GM18907 (cell line): ENCODE measurements around the gene RUFY1.
"Not testable (repeated sequence)": the region's sequence is repeated elsewhere in the genome, so short reads cannot be mapped to it uniquely, and the experiment has no call there.

Experiments used
- ATAC-seq: cut with Tn5 transposase; IDR thresholded peaks from one replicate; pipeline ENCODE4 v1.9.1; 2021; ENCODE audit warnings: mild to moderate bottlenecking, moderate library complexity; ENCODE audit not compliant: unreplicated experiment

Gene RUFY1

DNA sequence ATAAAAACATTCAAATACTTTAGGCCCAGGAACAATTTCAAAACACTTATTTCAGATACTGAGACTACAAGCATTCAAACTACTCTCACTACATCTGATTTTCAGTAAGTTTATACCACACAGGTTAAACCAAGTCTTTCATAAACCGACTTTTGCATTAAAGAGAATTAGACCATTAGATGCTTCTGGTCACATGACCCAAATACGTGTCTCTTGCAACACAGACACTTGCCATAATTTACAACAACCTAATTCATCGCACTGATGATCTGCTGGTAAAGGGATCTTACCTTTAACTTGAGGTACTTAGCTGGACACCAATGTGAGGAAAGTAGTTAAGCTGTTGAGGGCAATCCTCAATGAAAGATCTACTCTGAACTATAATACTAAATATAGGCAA, 69.9 kb downstream of the RUFY1 start:
- ATAC-seq, result no peak

DNA sequence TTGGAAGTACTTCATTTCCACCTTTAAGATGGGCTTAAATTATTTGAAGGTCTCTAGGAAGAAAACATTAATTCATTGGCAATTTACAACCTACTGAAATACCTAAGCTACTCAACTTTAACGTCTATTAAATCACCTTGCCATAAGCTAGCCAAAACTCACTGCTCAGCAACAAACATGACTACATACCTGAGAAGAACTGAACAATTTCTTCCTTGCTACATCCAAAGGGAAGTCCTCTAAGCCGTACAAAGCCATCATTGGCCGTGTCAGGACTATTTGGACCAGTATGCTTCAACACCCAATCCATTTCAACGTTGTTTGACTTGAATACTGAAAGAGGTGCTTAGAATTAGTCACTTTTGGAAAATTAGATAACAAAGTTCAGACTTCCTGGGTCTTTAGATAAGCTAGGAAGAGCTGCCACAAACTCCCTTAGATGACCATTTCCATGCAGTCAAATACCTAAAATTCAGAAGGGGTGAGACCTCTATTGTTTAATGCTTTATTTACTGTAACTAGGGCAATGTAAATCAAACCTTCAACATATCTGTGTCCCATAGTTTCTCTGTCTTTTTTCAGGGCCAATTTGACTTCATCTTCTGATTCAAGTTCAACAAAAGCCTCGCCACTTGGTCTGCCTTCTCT, 70.5 kb downstream of the RUFY1 start:
- no peak for ATAC-seq

DNA sequence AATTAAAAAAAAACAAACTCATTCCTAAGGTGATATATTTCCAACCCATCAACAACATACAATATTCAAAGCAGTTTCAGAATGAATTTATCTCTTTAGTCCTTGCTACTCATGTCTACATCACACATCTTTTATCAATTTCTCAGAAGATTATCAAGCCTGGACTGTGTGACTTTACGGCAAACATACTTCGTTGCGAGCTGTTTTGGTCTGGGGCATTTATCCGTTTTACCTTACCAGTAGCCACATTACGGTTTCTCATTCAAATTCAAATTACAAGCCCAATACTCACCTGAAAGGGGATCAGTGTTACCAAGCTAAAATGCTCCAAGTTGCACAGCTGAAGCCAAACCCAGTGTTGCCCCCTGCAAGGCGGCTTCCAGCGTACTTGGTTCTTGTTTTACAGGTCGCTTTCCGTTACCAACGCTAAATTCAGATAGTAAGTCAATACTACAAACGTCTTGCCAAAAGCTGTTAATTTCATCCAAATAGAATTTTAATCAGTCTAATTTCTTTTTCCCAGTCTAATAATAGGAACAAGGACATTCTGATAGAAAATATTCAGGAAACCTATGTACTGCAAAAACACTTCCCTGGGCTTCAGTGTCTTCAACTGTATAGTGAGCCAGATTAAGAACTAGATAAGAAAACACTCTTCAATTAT, 71.3 kb downstream of the RUFY1 start:
- no peak for ATAC-seq

DNA sequence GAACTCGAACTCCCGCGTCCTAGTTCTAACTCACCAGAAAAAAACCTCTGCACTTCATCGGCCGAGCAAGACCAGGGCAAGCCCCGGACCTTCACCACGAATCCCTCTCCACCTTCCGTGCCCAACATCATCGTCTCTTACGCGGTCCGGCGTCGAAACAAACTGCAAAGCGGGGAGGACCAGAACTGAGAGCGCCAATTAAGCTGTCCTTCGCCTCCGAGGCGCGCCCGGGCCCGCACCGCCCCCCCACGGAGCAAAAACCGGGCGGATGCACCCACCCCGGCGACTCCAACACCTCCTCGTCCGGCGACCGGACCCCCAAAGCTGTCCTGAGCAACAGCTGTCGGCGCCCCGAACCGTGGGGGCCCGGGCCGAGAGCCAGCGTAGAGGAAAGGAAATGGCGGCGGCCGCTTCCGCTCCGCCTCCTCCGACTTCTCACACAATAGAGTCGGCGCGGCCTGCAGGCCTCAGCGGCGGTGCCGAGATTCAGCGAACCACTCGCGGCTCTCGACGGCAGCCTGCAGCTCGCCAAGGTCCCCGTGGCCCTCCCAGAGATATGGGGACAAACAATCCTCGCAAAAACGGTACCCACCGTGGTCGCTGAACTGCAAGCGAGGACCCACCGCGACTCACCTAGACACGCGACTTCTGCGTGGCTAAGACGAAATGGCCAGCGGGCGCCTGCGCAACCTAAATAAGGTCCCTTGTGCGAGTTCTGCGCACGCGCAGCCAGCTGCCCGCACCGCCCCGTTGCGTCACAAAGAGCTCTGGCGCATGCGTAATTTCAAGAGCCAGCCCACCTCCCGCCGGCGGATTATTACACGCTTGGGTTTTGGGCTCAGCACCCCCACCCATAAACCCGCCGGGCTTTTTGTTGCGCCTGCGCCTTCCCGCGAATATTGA, 72.9 kb downstream of the RUFY1 start, which contains the start of gene HNRNPH1:
Gene HNRNPH1, minus strand, starts transcription at position 669 of the 903 bp plus-strand sequence. Its CDS starts 538 bp downstream, at position 131.
- ATAC-seq, result peak; percentile 75

DNA sequence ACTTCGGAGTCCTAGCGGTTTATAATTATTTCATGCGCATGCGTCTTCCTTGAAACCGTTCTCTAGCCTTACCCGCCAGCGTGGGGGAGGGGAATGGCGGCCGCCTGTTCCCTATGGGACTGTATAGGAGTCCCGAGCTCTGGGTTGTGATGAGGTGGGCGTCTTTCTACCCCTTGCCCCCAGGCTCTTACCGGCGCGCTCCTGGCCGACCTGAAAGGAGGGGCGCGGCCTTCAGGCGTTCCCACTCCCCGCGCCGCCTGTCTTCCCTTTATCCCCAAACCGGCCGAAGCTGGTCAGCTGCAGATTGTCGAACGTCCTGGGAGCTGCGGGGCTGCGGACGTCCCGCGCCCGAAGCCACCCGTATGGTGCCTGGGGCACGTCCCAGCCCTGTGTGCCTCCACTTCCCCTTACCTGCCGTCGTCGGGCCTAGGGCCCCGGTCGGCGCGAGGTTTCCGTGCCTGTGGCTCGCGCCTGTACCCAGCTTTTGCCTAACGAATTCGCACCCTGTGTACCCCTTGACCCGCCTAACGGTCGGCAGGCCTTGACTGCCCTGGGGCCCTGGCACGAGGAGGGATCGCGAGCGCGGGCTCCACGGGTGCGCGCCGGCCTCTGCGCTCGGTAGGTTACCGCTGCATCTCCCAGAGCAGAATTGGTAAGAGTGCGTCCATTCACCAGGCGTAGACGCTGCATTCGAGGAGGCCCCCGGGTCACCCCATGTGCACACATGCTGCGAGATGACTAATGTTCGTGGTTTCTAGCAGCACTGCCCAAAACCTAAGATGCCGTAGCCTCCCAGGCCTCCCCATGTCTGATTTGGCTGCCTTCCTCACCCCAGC, 73.8 kb downstream of the RUFY1 start:
- ATAC-seq, result peak; percentile 18

DNA sequence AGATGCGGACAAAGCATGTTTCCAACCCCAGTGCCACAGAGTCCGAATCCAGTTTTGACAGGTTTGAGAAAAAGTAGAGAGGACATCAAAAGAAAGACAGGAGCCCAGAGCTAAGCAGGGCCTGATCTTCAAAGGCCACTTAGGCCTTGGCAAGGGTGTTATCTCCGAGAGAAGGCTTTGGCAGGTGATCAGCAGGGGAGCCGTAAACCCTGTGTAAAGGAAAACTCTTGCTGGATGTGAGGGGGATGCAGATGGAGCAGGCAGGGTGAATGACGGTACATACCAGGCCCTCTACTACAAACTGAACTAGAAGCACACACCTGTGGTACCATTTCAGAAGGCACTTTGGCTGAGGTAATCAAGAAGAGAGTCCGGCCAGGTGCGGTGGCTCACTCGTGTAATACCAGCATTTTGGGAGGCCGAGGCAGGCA, 74.5 kb downstream of the RUFY1 start:
- ATAC-seq, result no peak

DNA sequence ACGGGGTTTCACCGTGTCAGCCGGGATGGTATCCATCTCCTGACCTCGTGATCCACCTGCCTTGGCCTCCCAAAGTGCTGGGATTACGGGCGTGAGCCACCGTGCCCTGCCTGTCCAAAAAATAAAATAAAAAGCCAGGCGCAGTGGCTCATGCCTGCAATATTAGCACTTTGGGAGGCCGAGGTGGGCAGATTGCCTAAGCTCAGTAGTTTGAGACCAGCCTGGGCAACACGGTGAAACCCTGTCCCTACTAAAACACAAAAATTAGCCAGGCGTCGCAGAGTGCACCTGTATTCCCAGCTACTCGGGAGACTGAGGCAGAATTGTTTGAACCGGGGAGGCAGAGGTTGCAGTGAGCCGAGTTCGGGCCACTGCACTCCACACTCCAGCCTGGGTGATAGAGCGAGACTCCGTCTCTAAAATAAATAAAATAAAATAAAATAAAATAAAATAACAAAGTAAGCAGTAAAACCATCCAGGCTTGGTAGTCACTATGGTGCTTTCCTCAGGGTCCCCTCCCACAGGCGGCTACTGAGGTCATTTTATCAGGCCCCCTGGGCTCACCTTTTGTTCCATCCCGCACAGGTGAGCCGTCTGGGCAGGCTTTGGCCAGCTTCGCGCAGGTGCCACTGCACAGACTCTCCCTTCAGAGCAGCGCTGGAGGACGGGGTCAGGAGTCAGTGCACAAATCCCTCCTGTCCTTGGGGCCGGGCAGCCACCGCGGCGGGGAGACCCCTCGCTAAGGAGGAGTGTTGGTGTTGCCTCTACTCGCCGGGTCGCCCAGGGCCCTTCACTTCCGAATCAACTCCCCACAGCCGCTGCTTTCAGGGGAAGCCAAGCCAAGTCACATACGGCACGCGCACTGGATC, 83.4 kb downstream of the RUFY1 start:
- peak; percentile 65 for ATAC-seq

DNA sequence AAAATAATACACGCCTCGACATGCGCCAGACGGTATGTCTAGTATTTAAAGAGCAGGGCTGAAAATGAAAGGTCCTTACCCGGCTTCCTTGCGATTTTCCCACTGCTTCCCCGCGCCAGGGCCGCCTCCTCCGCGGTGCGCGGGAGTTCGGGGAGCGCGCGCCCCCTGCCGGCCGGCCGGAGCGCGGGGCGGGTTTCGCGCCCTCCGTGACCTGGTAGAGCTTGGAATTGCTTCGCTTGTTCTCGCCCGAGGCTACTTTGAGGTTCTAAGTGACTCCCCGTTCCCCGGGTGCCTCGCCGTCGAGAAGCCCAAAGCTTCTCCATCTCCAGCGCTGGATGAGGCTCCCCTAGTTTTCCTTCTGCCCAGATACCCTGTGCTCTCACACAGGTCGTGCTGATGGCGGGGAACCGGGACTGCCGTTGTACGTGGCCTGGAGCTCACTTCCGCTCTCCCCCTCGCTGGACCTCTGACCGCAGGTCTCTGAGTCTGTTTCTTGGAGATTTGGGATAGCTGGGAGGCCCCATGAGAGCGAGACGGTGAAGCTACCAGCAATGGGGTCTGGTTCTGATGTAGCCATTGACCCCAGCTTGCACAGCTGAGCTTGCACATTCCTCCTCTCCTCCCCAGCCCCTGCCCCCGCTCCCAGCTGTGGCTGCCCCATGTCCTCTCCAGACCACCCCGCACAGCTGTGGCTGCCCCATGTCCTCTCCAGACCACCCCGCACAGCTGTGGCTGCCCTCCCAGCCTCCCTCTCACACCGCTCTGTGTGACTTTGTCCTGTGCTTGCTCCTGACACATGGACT, 84.2 kb downstream of the RUFY1 start:
- ATAC-seq, result peak; percentile 90

DNA sequence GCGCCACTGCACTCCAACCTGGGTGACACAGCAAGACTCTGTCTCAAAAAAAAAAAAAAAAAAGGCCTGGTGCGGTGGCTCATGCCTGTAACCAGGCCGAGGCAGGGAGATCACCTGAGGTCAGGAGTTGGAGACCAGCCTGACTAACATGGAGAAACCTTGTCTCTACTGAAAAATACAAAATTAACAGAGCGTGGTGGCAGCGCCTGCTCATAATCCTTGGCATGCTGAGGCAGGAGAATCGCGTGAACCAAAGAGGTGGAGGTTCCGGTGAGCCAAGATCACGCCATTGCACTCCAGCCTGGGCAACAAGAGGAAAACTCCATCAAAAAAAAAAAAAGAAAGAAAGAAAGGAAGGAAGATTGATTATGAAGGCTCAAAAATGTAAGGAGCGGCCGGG, 88.9 kb downstream of the RUFY1 start:
- not testable (repeated sequence) for ATAC-seq

DNA sequence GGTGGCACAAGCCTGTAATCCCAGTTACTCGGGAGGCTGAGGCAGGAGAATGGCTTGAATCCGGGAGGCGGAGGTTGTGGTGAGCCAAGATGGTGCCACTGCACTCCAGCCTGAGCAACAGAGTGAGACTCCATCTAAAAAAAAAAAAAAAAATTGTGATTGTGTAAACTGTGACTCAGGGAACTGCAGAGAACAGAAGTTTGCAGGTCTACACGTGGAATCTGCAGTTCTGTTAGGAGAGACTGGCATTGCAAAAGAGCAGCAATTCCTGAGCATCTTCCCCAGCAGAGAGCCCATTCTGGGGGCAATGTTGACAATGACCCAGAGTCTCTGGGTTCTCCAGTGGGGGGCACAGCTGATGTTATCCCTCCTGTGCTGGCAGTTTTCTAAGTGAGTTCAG, 91.4 kb downstream of the RUFY1 start:
- not testable (repeated sequence) for ATAC-seq

DNA sequence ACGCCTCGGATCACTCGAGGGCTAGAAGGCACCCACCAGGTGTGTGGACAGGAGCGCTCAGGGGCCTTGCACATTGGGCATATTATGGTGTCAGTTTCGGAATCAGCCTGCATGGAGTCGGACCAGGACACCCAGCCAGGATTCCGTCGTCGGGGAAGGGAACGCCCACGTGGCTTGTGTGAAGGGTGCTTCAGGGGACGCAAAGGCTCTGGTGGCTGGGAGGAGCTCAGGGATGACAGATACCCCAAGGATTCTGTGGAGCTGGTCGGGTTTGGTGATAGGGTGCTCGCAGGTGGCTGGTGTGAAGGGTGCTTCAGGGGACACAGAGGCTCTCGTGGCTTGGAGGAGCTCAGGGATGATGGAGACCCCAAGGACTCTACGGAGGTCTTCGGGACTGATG, 92.3 kb downstream of the RUFY1 start:
- ATAC-seq, result not testable (repeated sequence)

DNA sequence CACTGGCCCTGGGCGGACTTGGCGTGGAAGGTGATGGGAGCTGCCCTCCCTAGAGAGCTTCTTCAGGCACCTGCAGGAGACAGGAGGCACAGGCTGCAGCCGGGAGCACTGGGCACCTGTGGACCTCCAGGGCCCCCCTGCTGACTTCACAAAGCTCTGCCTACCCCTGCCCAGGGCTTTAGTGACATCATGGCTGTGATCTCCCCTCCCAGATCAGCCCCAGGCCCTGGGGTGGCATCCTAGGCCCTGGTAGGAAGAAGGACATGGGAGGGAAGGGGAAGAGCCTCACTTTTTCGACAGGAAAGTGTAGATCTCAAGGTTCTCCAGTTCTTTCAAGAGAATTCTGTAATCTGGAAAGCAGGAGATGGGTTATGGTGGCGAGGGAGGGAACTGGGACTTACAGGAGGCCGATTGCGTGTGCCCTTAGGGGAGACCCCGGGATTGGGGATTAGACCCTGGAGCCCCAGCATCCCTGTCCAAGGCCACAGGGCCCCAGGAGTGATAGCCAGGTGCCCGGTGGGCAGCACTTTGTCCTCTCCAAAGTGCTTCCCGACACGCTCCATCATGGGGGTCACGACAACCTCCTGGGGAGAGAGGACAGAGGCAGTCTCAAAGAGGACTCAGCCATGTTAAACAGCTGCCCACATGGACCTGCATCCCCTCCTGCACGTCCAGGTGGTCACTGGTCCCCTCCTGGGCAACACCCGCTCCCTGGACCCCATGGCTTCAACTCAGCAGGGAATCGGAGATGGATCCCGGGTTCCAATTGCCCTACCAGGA, 93.0 kb downstream of the RUFY1 start:
- not testable (repeated sequence) for ATAC-seq

DNA sequence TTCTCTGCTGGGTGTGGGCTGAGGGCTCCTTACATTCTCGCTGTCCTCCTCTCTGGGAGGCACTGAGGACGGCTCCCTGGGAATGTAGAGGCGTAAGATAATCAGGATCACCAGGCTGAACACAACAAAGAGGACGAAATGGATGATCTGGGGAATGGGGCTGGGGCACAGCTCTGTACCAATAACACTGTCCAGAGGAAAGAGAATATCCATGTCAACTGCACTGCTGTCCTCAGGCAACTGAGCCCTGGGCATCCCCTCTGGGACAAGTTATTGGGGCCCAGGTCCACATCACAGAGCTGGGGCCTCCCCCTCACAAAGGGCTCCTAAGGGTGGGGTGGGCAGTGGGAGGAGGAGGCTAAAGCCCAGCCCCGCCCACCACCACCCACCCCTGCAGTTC, 94.4 kb downstream of the RUFY1 start:
- not testable (repeated sequence) for ATAC-seq

DNA sequence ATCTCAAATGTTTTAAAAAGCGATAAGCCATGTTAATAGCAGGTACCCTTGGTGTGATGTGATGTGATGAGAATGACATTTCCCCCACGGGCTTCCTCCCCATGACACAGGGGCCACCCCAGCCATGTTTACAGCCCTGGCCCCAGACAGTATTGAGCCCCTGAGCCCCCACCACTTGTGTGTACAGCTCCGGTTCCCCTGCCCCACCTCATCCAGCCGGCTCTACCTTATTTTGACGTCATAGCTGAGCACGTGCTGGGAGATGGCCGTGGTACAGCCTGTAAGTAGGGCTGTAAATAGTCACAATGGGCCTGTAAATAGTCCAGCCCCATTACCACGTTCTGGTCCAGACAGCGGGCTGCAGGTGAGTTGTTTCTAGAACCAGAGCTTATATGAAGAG, 98.1 kb downstream of the RUFY1 start:
- ATAC-seq, result no peak

DNA sequence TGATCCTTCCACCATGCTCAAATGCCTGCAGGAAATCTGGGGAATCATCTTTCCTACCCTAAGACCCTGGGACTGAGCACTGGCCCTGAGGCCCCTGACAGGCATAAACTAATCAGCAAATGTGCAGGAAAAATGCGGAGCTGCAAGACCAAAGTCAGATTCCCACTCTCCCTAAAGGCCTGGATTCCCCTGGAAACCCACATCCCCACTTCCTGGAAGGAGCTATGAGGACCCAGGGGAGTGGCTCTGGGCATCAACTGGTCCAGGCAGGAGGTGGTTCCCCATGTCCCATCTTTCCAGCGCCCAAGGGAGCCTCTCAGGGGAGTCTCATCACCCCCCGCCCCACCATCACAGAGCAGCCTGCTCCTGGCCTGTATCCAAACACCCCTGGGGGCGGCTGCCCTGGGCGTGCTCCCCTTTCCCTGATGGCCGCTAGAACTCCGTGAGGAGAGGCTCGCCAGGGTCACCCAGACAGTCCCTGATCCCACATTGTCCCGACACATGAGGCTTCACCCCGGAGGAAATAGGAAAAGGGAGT, 98.9 kb downstream of the RUFY1 start:
- not testable (repeated sequence) for ATAC-seq

DNA sequence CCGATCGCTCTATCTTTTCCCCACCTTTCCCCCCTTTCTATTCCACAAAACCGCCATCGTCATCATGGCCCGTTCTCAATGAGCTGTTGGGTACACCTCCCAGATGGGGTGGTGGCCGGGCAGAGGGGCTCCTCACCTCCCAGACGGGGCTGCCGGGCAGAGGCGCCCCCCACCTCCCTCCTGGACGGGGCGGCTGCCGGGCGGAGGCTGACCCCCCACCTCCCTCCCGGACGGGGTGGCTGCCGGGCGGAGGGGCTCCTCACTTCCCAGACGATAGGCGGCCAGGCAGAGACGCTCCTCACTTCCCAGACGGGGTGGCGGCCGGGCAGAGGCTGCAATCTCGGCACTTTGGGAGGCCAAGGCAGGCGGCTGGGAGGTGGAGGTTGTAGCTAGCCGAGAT, 99.9 kb downstream of the RUFY1 start:
- not testable (repeated sequence) for ATAC-seq

DNA sequence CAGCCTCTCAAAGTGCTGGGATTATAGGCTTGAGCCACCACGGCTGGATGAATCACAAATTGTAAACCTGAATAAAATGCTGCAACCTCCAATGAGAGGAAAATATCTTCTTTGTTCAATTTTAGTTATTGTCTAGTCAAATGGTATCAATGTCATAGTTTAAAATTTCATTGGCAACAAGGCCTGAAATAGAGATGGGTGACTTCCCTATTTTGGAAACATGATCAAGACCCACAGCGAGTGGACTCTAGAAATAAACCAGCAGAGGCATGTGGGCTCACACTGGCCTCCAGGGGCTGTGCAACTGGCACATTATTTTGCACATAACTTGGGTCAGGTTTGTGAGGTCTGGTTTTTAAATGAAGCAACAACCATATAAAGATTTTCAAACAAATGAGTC, 102.8 kb downstream of the RUFY1 start:
- ATAC-seq, result not testable (repeated sequence)
